Measurements from ENCODE around the gene MYO1C. TPM values are rescaled to one million over a fixed set of nuclear protein-coding genes. Genes with fewer than 3 reads are reported as not detected.
"Not testable (repeated sequence)": the region's sequence is repeated elsewhere in the genome, so short reads cannot be mapped to it uniquely, and the experiment has no call there.

Gene MYO1C
- 10 to 100 TPM; 23.3 to 38.4 TPM for total RNA-seq
- polyA plus RNA-seq (ENCODE audit: insufficient read length in 2 of 2), result 10 to 100 TPM; 20.8 to 42.0 TPM
- long read RNA-seq, donor 1, result 0 reads
- long read RNA-seq, donor 2, full-length matches to known transcripts, result 3 of 3 reads
- long read RNA-seq, donor 2, partial matches to known transcripts, result 0 of 3 reads
- long read RNA-seq, donor 2, other reads (novel, unspliced or antisense), result 0 of 3 reads
- long read RNA-seq, donor 3, result 0 reads
- long read RNA-seq, donor 4, full-length matches to known transcripts, result 4 of 4 reads
- long read RNA-seq, donor 4, partial matches to known transcripts, result 0 of 4 reads
- long read RNA-seq, donor 4, other reads (novel, unspliced or antisense), result 0 of 4 reads

GRCh38 chr17:1492249-1493206 lies at the start of gene MYO1C:
Gene MYO1C, minus strand, starts transcription at chr17:1492686. Its CDS starts 199 bp downstream, at chr17:1492487.
- peak within 1 kb of the TSS; percentile 80 for H3K27ac ChIP-seq (ENCODE audit: low read depth, low read length)
- H3K9me3 ChIP-seq (ENCODE audit: control insufficient read depth, insufficient read depth, low read length), result no peaks in the 10 kb centered on the region
- H3K4me3 ChIP-seq (ENCODE audit: low read depth, low read length), result peak within 1 kb of the TSS; percentile 50
- peaks cover 74% of the 10 kb centered on the region for H3K4me1 ChIP-seq (ENCODE audit: control insufficient read depth, insufficient read depth, low read length)
- peaks cover 44% of the 10 kb centered on the region for H3K36me3 ChIP-seq (ENCODE audit: control insufficient read depth, insufficient read depth, low read length)
- H3K27me3 ChIP-seq (ENCODE audit: control insufficient read depth, insufficient read depth, low read length), result no peaks in the 10 kb centered on the region
- 50% methylated on average over 33 of the region's 35 CpGs for WGBS (ENCODE audit: insufficient coverage)
- DNase-seq (ENCODE audit: low read depth in 4 of 6, low spot score in 6 of 6), result no peak

GRCh38 chr17:1541367-1541904 lies 49.0 kb upstream of the MYO1C start:
- WGBS (ENCODE audit: insufficient coverage), result 94% methylated on average over 2 of the region's 4 CpGs

GRCh38 chr17:1539811-1540210 lies 47.3 kb upstream of the MYO1C start:
- no peaks in the 10 kb centered on the region for H3K4me1 ChIP-seq (ENCODE audit: control insufficient read depth, insufficient read depth, low read length)
- no peaks in the 10 kb centered on the region for H3K27me3 ChIP-seq (ENCODE audit: control insufficient read depth, insufficient read depth, low read length)
- peaks cover 72% of the 10 kb centered on the region for H3K36me3 ChIP-seq (ENCODE audit: control insufficient read depth, insufficient read depth, low read length)
- no peak overlapping the region for H3K4me3 ChIP-seq (ENCODE audit: low read depth, low read length)
- 88% methylated on average over 14 of the region's 15 CpGs for WGBS (ENCODE audit: insufficient coverage)
- no peak for DNase-seq (ENCODE audit: low read depth in 4 of 6, low spot score in 6 of 6)
- H3K27ac ChIP-seq (ENCODE audit: low read depth, low read length), result no peak overlapping the region
- H3K9me3 ChIP-seq (ENCODE audit: control insufficient read depth, insufficient read depth, low read length), result no peaks in the 10 kb centered on the region

More at GRCh38 chr17:1541367-1541904, 49.0 kb upstream of the MYO1C start:
- no peaks in the 10 kb centered on the region for H3K9me3 ChIP-seq (ENCODE audit: control insufficient read depth, insufficient read depth, low read length)
- H3K4me3 ChIP-seq (ENCODE audit: low read depth, low read length), result no peak overlapping the region
- no peaks in the 10 kb centered on the region for H3K27me3 ChIP-seq (ENCODE audit: control insufficient read depth, insufficient read depth, low read length)
- no peak overlapping the region for H3K27ac ChIP-seq (ENCODE audit: low read depth, low read length)
- no peaks in the 10 kb centered on the region for H3K4me1 ChIP-seq (ENCODE audit: control insufficient read depth, insufficient read depth, low read length)
- H3K36me3 ChIP-seq (ENCODE audit: control insufficient read depth, insufficient read depth, low read length), result peaks cover 71% of the 10 kb centered on the region
- no peak for DNase-seq (ENCODE audit: low read depth in 4 of 6, low spot score in 6 of 6)

GRCh38 chr17:1535737-1536136 lies 43.3 kb upstream of the MYO1C start:
- no peak for DNase-seq (ENCODE audit: low read depth in 4 of 6, low spot score in 6 of 6)
- Histone ChIP-seq H3K36me3 (ENCODE audit: control insufficient read depth, insufficient read depth, low read length) (peaks cover 77% of the 10 kb centered on the region), H3K4me1 (ENCODE audit: control insufficient read depth, insufficient read depth, low read length) (no peaks in the 10 kb centered on the region), H3K4me3 (ENCODE audit: low read depth, low read length) (no peak overlapping the region), H3K9me3 (ENCODE audit: control insufficient read depth, insufficient read depth, low read length) (no peaks in the 10 kb centered on the region), H3K27ac (ENCODE audit: low read depth, low read length) (no peak overlapping the region), H3K27me3 (ENCODE audit: control insufficient read depth, insufficient read depth, low read length) (no peaks in the 10 kb centered on the region)
- 97% methylated on average over 3 of the region's 4 CpGs for WGBS (ENCODE audit: insufficient coverage)

GRCh38 chr17:1533661-1534325 lies 41.3 kb upstream of the MYO1C start:
- Histone ChIP-seq H3K4me1 (ENCODE audit: control insufficient read depth, insufficient read depth, low read length) (no peaks in the 10 kb centered on the region), H3K27ac (ENCODE audit: low read depth, low read length) (no peak overlapping the region), H3K36me3 (ENCODE audit: control insufficient read depth, insufficient read depth, low read length) (peaks cover 68% of the 10 kb centered on the region), H3K27me3 (ENCODE audit: control insufficient read depth, insufficient read depth, low read length) (no peaks in the 10 kb centered on the region), H3K9me3 (ENCODE audit: control insufficient read depth, insufficient read depth, low read length) (no peaks in the 10 kb centered on the region), H3K4me3 (ENCODE audit: low read depth, low read length) (no peak overlapping the region)
- 88% methylated on average over 20 of the region's 24 CpGs for WGBS (ENCODE audit: insufficient coverage)
- no peak for DNase-seq (ENCODE audit: low read depth in 4 of 6, low spot score in 6 of 6)

- 89% methylated on average over 6 of the region's 10 CpGs for WGBS (ENCODE audit: insufficient coverage)
- Histone ChIP-seq H3K4me3 (ENCODE audit: low read depth, low read length) (no peak overlapping the region), H3K27me3 (ENCODE audit: control insufficient read depth, insufficient read depth, low read length) (no peaks in the 10 kb centered on the region), H3K9me3 (ENCODE audit: control insufficient read depth, insufficient read depth, low read length) (no peaks in the 10 kb centered on the region), H3K27ac (ENCODE audit: low read depth, low read length) (no peak overlapping the region), H3K4me1 (ENCODE audit: control insufficient read depth, insufficient read depth, low read length) (no peaks in the 10 kb centered on the region), H3K36me3 (ENCODE audit: control insufficient read depth, insufficient read depth, low read length) (peaks cover 75% of the 10 kb centered on the region)
- no peak for DNase-seq (ENCODE audit: low read depth in 4 of 6, low spot score in 6 of 6)
Observed at GRCh38 chr17:1532836-1533602, 40.5 kb upstream of the MYO1C start.

GRCh38 chr17:1529863-1530262 lies 37.4 kb upstream of the MYO1C start:
- Histone ChIP-seq H3K4me3 (ENCODE audit: low read depth, low read length) (no peak overlapping the region), H3K9me3 (ENCODE audit: control insufficient read depth, insufficient read depth, low read length) (no peaks in the 10 kb centered on the region), H3K27me3 (ENCODE audit: control insufficient read depth, insufficient read depth, low read length) (no peaks in the 10 kb centered on the region), H3K4me1 (ENCODE audit: control insufficient read depth, insufficient read depth, low read length) (no peaks in the 10 kb centered on the region), H3K27ac (ENCODE audit: low read depth, low read length) (no peak overlapping the region), H3K36me3 (ENCODE audit: control insufficient read depth, insufficient read depth, low read length) (peaks cover 73% of the 10 kb centered on the region)
- no peak for DNase-seq (ENCODE audit: low read depth in 4 of 6, low spot score in 6 of 6)
- WGBS (ENCODE audit: insufficient coverage), result no CpG with 5 or more reads among the region's 2 CpGs

GRCh38 chr17:1526876-1527275 lies 34.4 kb upstream of the MYO1C start:
- H3K4me3 ChIP-seq (ENCODE audit: low read depth, low read length); H3K27ac ChIP-seq (ENCODE audit: low read depth, low read length); DNase-seq (ENCODE audit: low read depth in 4 of 6, low spot score in 6 of 6); H3K27me3 ChIP-seq (ENCODE audit: control insufficient read depth, insufficient read depth, low read length); H3K4me1 ChIP-seq (ENCODE audit: control insufficient read depth, insufficient read depth, low read length); H3K9me3 ChIP-seq (ENCODE audit: control insufficient read depth, insufficient read depth, low read length): not testable (repeated sequence)
- peaks cover 60% of the 10 kb centered on the region for H3K36me3 ChIP-seq (ENCODE audit: control insufficient read depth, insufficient read depth, low read length)
- 100% methylated on average over 1 of the region's 4 CpGs for WGBS (ENCODE audit: insufficient coverage)

- WGBS (ENCODE audit: insufficient coverage), result 89% methylated on average over 3 of the region's 5 CpGs
Observed at GRCh38 chr17:1522626-1523025, 30.1 kb upstream of the MYO1C start.

More at GRCh38 chr17:1522626-1523025, 30.1 kb upstream of the MYO1C start:
- Histone ChIP-seq H3K4me3 (ENCODE audit: low read depth, low read length) (no peak overlapping the region), H3K9me3 (ENCODE audit: control insufficient read depth, insufficient read depth, low read length) (no peaks in the 10 kb centered on the region), H3K27me3 (ENCODE audit: control insufficient read depth, insufficient read depth, low read length) (no peaks in the 10 kb centered on the region), H3K36me3 (ENCODE audit: control insufficient read depth, insufficient read depth, low read length) (peaks cover 52% of the 10 kb centered on the region), H3K4me1 (ENCODE audit: control insufficient read depth, insufficient read depth, low read length) (peaks cover 7% of the 10 kb centered on the region), H3K27ac (ENCODE audit: low read depth, low read length) (no peak overlapping the region)
- no peak for DNase-seq (ENCODE audit: low read depth in 4 of 6, low spot score in 6 of 6)

Measured in spinal cord (tissue), 10 donors.